ENCODE data around the gene PTPRM. TPM values are rescaled to one million over a fixed set of nuclear protein-coding genes. Genes with fewer than 3 reads are reported as not detected.

Gene PTPRM
- total RNA-seq, 1 experiment from 2014 or later, result 11.1 TPM

DNA sequence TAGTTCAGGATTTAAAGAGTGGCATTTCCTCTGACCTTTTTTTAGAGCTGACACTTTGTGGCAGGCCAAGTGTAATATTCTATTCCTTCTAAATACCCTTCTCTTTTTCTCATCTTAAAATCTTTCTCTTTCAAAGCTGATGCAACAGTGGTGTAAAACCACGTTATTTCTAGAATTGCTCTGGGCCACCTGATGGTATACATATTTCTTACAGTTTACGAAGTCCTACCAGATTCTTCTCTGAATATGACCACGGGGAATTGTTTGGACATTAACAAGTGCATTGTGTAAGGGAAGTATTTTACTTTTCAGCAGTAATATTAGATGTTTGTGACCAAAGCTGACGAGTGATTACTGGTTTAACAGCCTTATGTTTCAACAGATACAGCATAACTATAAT is 109.9 kb downstream of the PTPRM start:
- Mint-ChIP-seq H3K9me3 (no peaks in the 10 kb centered on the region), H3K27ac (no peak overlapping the region), H3K4me1 (no peaks in the 10 kb centered on the region), H3K36me3 (no peaks in the 10 kb centered on the region), H3K27me3 (ENCODE audit: low read depth) (no peaks in the 10 kb centered on the region), H3K4me3 (no peak overlapping the region)
- CTCF ChIA-PET, result no interaction called here
- POLR2A ChIA-PET, result no interaction called here
- DNase-seq (ENCODE audit: low spot score), result no peak
- no peak for ATAC-seq
- no peak for TF ChIP-seq E2F5 (CRISPR knock-in tag; IDR thresholded peaks at IDR 0.05)
- no peak for TF ChIP-seq GRHL2 (CRISPR knock-in tag; IDR thresholded peaks at IDR 0.05; ENCODE audit: insufficient replicate concordance, severe bottlenecking)
- TF ChIP-seq E2F4 (CRISPR knock-in tag; IDR thresholded peaks at IDR 0.05; ENCODE audit: borderline replicate concordance, low read depth), result no peak
- TF ChIP-seq, protein P1, sequence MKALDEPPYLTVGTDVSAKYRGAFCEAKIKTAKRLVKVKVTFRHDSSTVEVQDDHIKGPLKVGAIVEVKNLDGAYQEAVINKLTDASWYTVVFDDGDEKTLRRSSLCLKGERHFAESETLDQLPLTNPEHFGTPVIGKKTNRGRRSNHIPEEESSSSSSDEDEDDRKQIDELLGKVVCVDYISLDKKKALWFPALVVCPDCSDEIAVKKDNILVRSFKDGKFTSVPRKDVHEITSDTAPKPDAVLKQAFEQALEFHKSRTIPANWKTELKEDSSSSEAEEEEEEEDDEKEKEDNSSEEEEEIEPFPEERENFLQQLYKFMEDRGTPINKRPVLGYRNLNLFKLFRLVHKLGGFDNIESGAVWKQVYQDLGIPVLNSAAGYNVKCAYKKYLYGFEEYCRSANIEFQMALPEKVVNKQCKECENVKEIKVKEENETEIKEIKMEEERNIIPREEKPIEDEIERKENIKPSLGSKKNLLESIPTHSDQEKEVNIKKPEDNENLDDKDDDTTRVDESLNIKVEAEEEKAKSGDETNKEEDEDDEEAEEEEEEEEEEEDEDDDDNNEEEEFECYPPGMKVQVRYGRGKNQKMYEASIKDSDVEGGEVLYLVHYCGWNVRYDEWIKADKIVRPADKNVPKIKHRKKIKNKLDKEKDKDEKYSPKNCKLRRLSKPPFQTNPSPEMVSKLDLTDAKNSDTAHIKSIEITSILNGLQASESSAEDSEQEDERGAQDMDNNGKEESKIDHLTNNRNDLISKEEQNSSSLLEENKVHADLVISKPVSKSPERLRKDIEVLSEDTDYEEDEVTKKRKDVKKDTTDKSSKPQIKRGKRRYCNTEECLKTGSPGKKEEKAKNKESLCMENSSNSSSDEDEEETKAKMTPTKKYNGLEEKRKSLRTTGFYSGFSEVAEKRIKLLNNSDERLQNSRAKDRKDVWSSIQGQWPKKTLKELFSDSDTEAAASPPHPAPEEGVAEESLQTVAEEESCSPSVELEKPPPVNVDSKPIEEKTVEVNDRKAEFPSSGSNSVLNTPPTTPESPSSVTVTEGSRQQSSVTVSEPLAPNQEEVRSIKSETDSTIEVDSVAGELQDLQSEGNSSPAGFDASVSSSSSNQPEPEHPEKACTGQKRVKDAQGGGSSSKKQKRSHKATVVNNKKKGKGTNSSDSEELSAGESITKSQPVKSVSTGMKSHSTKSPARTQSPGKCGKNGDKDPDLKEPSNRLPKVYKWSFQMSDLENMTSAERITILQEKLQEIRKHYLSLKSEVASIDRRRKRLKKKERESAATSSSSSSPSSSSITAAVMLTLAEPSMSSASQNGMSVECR (CRISPR knock-in tag; IDR thresholded peaks at IDR 0.05; ENCODE audit: borderline replicate concordance), result no peak
- TF ChIP-seq ZNF317 (CRISPR knock-in tag; IDR thresholded peaks at IDR 0.05; ENCODE audit: borderline replicate concordance, low read depth), result no peak
- no peak for TF ChIP-seq RORB (CRISPR knock-in tag; IDR thresholded peaks at IDR 0.05)

GRCh38 chr18:7677424-7677823 is 110.3 kb downstream of the PTPRM start:
- TF ChIP-seq ETV6 (CRISPR knock-in tag; IDR thresholded peaks at IDR 0.05) (no peak), AR (CRISPR knock-in tag; IDR thresholded peaks at IDR 0.05) (no peak), EMX1 (CRISPR knock-in tag; IDR thresholded peaks at IDR 0.05) (no peak), NR3C1 (CRISPR knock-in tag; conservative IDR thresholded peaks at IDR 0.05; ENCODE audit: low read depth) (no peak), NR2C2 (CRISPR knock-in tag; IDR thresholded peaks at IDR 0.05) (no peak), PREB (CRISPR knock-in tag; IDR thresholded peaks at IDR 0.05; ENCODE audit: borderline replicate concordance) (no peak), RELA (CRISPR knock-in tag; IDR thresholded peaks at IDR 0.05; ENCODE audit: borderline replicate concordance) (no peak)
- H3K9me3 Mint-ChIP-seq, result no peaks in the 10 kb centered on the region
- no peaks in the 10 kb centered on the region for H3K36me3 Mint-ChIP-seq
- DNase-seq (ENCODE audit: low spot score) (no peak), ATAC-seq (no peak)
- H3K27ac Mint-ChIP-seq, result no peak overlapping the region
- ChIA-PET CTCF (no interaction called here), POLR2A (no interaction called here)
- no peak overlapping the region for H3K4me3 Mint-ChIP-seq
- no peaks in the 10 kb centered on the region for H3K27me3 Mint-ChIP-seq (ENCODE audit: low read depth)
- peaks cover 2% of the 10 kb centered on the region; the same call in 1 of the 2 replicates for H3K4me1 Mint-ChIP-seq
